ENCODE data around the gene MREG.

Gene MREG

GRCh38 chr2:216004697-216005283 is 8.6 kb downstream of the MREG start:
- Histone ChIP-seq H4K12ac (ENCODE audit: low read depth, low read length) (no peak overlapping the region), H3K4me2 (ENCODE audit: low read length) (no peak overlapping the region), H3K4me3 (ENCODE audit: low read depth, low read length) (no peak overlapping the region), H3K18ac (ENCODE audit: low read length) (no peak overlapping the region), H3K4ac (ENCODE audit: low read depth, low read length) (no peak overlapping the region), H2BK12ac (ENCODE audit: low read length) (no peak overlapping the region), H2AK5ac (ENCODE audit: low read length) (no peak overlapping the region), H3K14ac (ENCODE audit: low read length) (no peak overlapping the region), H2BK5ac (ENCODE audit: low read depth, low read length, poor library complexity) (no peak overlapping the region), H3K9me3 (ENCODE audit: insufficient read depth, low read depth, low read length) (no peaks in the 10 kb centered on the region), H3K79me2 (ENCODE audit: control insufficient read depth, insufficient read depth, low read length, poor library complexity) (peaks cover 3% of the 10 kb centered on the region), H3K9ac (ENCODE audit: low read length) (no peak overlapping the region), H3K36me3 (ENCODE audit: control insufficient read depth in 1 of 2, insufficient read depth in 2 of 2, low read length in 2 of 2) (peaks cover 0 to under 1% of the 10 kb centered on the region in 2 experiments), H3K23ac (ENCODE audit: low read length) (no peak overlapping the region), H4K8ac (ENCODE audit: low read depth, low read length) (no peak overlapping the region), H2AFZ (ENCODE audit: insufficient read depth, low read length, poor library complexity) (no peak overlapping the region), H4K91ac (ENCODE audit: low read depth, low read length) (no peak overlapping the region), H3K27ac (ENCODE audit: low read depth, low read length) (no peak overlapping the region), H3K79me1 (ENCODE audit: low read length) (peaks cover 2% of the 10 kb centered on the region), H2BK120ac (ENCODE audit: insufficient read depth, low read length, poor library complexity) (no peak overlapping the region), H3K27me3 (ENCODE audit: insufficient read depth, low read length) (no peaks in the 10 kb centered on the region), H3K4me1 (ENCODE audit: control insufficient read depth in 1 of 2, insufficient read depth in 2 of 2, low read length in 2 of 2) (peaks cover 8 to 18% of the 10 kb centered on the region in 2 experiments)
- peak in 1 of 2 donors; percentile 22 for DNase-seq
- WGBS (ENCODE audit: extremely low coverage, insufficient coverage, insufficient read length) = no CpG with 5 or more reads among the region's 3 CpGs

- WGBS (ENCODE audit: extremely low coverage, insufficient coverage, insufficient read length) = no CpG with 5 or more reads among the region's 6 CpGs
Observed at GRCh38 chr2:216003876-216004696, 9.3 kb downstream of the MREG start.

GRCh38 chr2:216002693-216003092 is 10.7 kb downstream of the MREG start:
- H4K8ac ChIP-seq (ENCODE audit: low read depth, low read length) = no peak overlapping the region
- peaks cover 8 to 18% of the 10 kb centered on the region in 2 experiments for H3K4me1 ChIP-seq (ENCODE audit: control insufficient read depth in 1 of 2, insufficient read depth in 2 of 2, low read length in 2 of 2)
- peaks cover 2% of the 10 kb centered on the region for H3K79me1 ChIP-seq (ENCODE audit: low read length)
- no peak overlapping the region for H3K4ac ChIP-seq (ENCODE audit: low read depth, low read length)
- no peak overlapping the region for H2BK12ac ChIP-seq (ENCODE audit: low read length)
- no peak overlapping the region for H3K23ac ChIP-seq (ENCODE audit: low read length)
- H4K91ac ChIP-seq (ENCODE audit: low read depth, low read length) = no peak overlapping the region
- no peak overlapping the region for H3K18ac ChIP-seq (ENCODE audit: low read length)
- no peaks in the 10 kb centered on the region for H3K9me3 ChIP-seq (ENCODE audit: insufficient read depth, low read depth, low read length)
- H3K4me3 ChIP-seq (ENCODE audit: low read depth, low read length) = no peak overlapping the region
- no peak overlapping the region for H2AK5ac ChIP-seq (ENCODE audit: low read length)
- WGBS (ENCODE audit: extremely low coverage, insufficient coverage, insufficient read length) = no CpG with 5 or more reads among the region's 2 CpGs
- no peak overlapping the region for H3K14ac ChIP-seq (ENCODE audit: low read length)
- H2AFZ ChIP-seq (ENCODE audit: insufficient read depth, low read length, poor library complexity) = no peak overlapping the region
- no peak overlapping the region for H3K27ac ChIP-seq (ENCODE audit: low read depth, low read length)
- no peak overlapping the region for H3K9ac ChIP-seq (ENCODE audit: low read length)
- H3K36me3 ChIP-seq (ENCODE audit: control insufficient read depth in 1 of 2, insufficient read depth in 2 of 2, low read length in 2 of 2) = peaks cover 2 to 4% of the 10 kb centered on the region in 2 experiments
- no peaks in the 10 kb centered on the region for H3K27me3 ChIP-seq (ENCODE audit: insufficient read depth, low read length)
- H2BK5ac ChIP-seq (ENCODE audit: low read depth, low read length, poor library complexity) = no peak overlapping the region
- no peak for DNase-seq
- H3K79me2 ChIP-seq (ENCODE audit: control insufficient read depth, insufficient read depth, low read length, poor library complexity) = peaks cover 3% of the 10 kb centered on the region
- no peak overlapping the region for H4K12ac ChIP-seq (ENCODE audit: low read depth, low read length)
- H3K4me2 ChIP-seq (ENCODE audit: low read length) = no peak overlapping the region
- H2BK120ac ChIP-seq (ENCODE audit: insufficient read depth, low read length, poor library complexity) = no peak overlapping the region

More at GRCh38 chr2:216003876-216004696, 9.3 kb downstream of the MREG start:
- Histone ChIP-seq H4K8ac (ENCODE audit: low read depth, low read length) (no peak overlapping the region), H2BK120ac (ENCODE audit: insufficient read depth, low read length, poor library complexity) (no peak overlapping the region), H4K91ac (ENCODE audit: low read depth, low read length) (no peak overlapping the region), H3K79me1 (ENCODE audit: low read length) (peaks cover 2% of the 10 kb centered on the region), H3K4me2 (ENCODE audit: low read length) (no peak overlapping the region), H3K18ac (ENCODE audit: low read length) (no peak overlapping the region), H3K36me3 (ENCODE audit: control insufficient read depth in 1 of 2, insufficient read depth in 2 of 2, low read length in 2 of 2) (peaks cover 2 to 4% of the 10 kb centered on the region in 2 experiments), H2AFZ (ENCODE audit: insufficient read depth, low read length, poor library complexity) (no peak overlapping the region), H3K27me3 (ENCODE audit: insufficient read depth, low read length) (no peaks in the 10 kb centered on the region), H2BK12ac (ENCODE audit: low read length) (no peak overlapping the region), H3K23ac (ENCODE audit: low read length) (no peak overlapping the region), H3K14ac (ENCODE audit: low read length) (no peak overlapping the region), H3K9me3 (ENCODE audit: insufficient read depth, low read depth, low read length) (no peaks in the 10 kb centered on the region), H3K9ac (ENCODE audit: low read length) (no peak overlapping the region), H3K4me3 (ENCODE audit: low read depth, low read length) (no peak overlapping the region), H4K12ac (ENCODE audit: low read depth, low read length) (no peak overlapping the region), H3K4ac (ENCODE audit: low read depth, low read length) (no peak overlapping the region), H3K79me2 (ENCODE audit: control insufficient read depth, insufficient read depth, low read length, poor library complexity) (peaks cover 3% of the 10 kb centered on the region), H2BK5ac (ENCODE audit: low read depth, low read length, poor library complexity) (no peak overlapping the region), H2AK5ac (ENCODE audit: low read length) (no peak overlapping the region), H3K4me1 (ENCODE audit: control insufficient read depth in 1 of 2, insufficient read depth in 2 of 2, low read length in 2 of 2) (peaks cover 8 to 18% of the 10 kb centered on the region in 2 experiments), H3K27ac (ENCODE audit: low read depth, low read length) (no peak overlapping the region)
- no peak for DNase-seq

- Histone ChIP-seq H3K27me3 (ENCODE audit: insufficient read depth, low read length) (no peaks in the 10 kb centered on the region), H3K4ac (ENCODE audit: low read depth, low read length) (no peak overlapping the region), H3K23ac (ENCODE audit: low read length) (no peak overlapping the region), H3K79me1 (ENCODE audit: low read length) (peaks cover 2% of the 10 kb centered on the region), H2AFZ (ENCODE audit: insufficient read depth, low read length, poor library complexity) (no peak overlapping the region), H3K14ac (ENCODE audit: low read length) (no peak overlapping the region), H3K4me3 (ENCODE audit: low read depth, low read length) (no peak overlapping the region), H2AK5ac (ENCODE audit: low read length) (no peak overlapping the region), H3K18ac (ENCODE audit: low read length) (no peak overlapping the region), H3K27ac (ENCODE audit: low read depth, low read length) (no peak overlapping the region), H3K4me2 (ENCODE audit: low read length) (no peak overlapping the region), H4K8ac (ENCODE audit: low read depth, low read length) (no peak overlapping the region), H2BK12ac (ENCODE audit: low read length) (no peak overlapping the region), H2BK5ac (ENCODE audit: low read depth, low read length, poor library complexity) (no peak overlapping the region), H3K36me3 (ENCODE audit: control insufficient read depth in 1 of 2, insufficient read depth in 2 of 2, low read length in 2 of 2) (peaks cover 2 to 4% of the 10 kb centered on the region in 2 experiments), H3K4me1 (ENCODE audit: control insufficient read depth in 1 of 2, insufficient read depth in 2 of 2, low read length in 2 of 2) (peaks cover 8 to 18% of the 10 kb centered on the region in 2 experiments), H3K9me3 (ENCODE audit: insufficient read depth, low read depth, low read length) (no peaks in the 10 kb centered on the region), H3K9ac (ENCODE audit: low read length) (no peak overlapping the region), H4K12ac (ENCODE audit: low read depth, low read length) (no peak overlapping the region), H3K79me2 (ENCODE audit: control insufficient read depth, insufficient read depth, low read length, poor library complexity) (peaks cover 3% of the 10 kb centered on the region), H4K91ac (ENCODE audit: low read depth, low read length) (no peak overlapping the region), H2BK120ac (ENCODE audit: insufficient read depth, low read length, poor library complexity) (no peak overlapping the region)
- no CpG with 5 or more reads among the region's 5 CpGs for WGBS (ENCODE audit: extremely low coverage, insufficient coverage, insufficient read length)
- no peak for DNase-seq
Observed at GRCh38 chr2:216002101-216002678, 11.2 kb downstream of the MREG start.
